Stimulated activated naive CD8-positive, alpha-beta T cell treated with anti-CD3 and anti-CD28 coated beads, Interleukin-15, amount 100 ng/mL, for 72 hours (primary cell): Measurements from ENCODE around the gene FAM3C.
A peak's percentile ranks its signal among the peaks of the same experiment; 100 is the strongest.

Experiments
- ATAC-seq: fragments of 150-1000 bp; cut with Tn5 transposase; 2 replicates; pipeline ENCODE4 v1.10.0; 2021; ENCODE audit warnings: mild to moderate bottlenecking, moderate library complexity
- DNase-seq, 2 donors: peaks; one replicate each; pipeline ENCODE4 v3.0.0; 2021 to 2022
- H3K27ac Mint-ChIP-seq, 2 donors: one replicate each; pipeline ENCODE4 v1.8.0; 2022; ENCODE audit warnings: mild to moderate bottlenecking in 2 of 2, mixed read lengths in 2 of 2, moderate library complexity in 2 of 2
- H3K27me3 Mint-ChIP-seq: one replicate; pipeline ENCODE4 v1.8.0; 2022; ENCODE audit warnings: mixed read lengths
- H3K4me1 Mint-ChIP-seq: one replicate; pipeline ENCODE4 v1.8.0; 2022; ENCODE audit warnings: mild to moderate bottlenecking, mixed read lengths
- H3K4me3 Mint-ChIP-seq, 2 donors: one replicate each; pipeline ENCODE4 v1.8.0; 2022; ENCODE audit warnings: mild to moderate bottlenecking in 2 of 2, mixed read lengths in 2 of 2, moderate library complexity in 1 of 2
- H3K9me3 Mint-ChIP-seq, 2 donors: one replicate each; pipeline ENCODE4 v1.8.0; 2022; ENCODE audit warnings: mixed read lengths in 2 of 2

Gene FAM3C

DNA sequence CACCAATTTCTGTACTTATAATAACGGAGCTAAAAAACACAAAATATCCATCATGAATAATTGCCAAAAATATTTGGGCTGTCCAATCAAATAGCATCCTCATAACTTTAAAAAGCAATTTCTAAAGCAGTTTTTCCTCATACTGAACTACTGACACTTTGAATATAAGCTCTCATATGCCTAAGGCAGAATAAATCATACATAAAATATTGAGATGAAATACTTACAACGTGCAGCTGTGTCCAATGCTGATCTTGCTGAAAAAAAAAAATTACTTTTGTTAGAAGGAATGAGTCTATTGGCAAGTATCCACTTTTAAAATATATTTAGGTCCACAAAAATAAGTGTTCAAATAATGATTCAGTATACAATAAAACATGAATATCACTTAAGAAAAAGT lies 24.2 kb downstream of the FAM3C start:
- Mint-ChIP-seq H3K9me3 (no peaks in the 10 kb centered on the region), H3K4me1 (peaks cover 27% of the 10 kb centered on the region), H3K4me3 (no peak overlapping the region), H3K27me3 (no peaks in the 10 kb centered on the region), H3K27ac (peak overlapping the region in 1 of 2 donors; percentile 57)
- ATAC-seq, result no peak
- no peak for DNase-seq

DNA sequence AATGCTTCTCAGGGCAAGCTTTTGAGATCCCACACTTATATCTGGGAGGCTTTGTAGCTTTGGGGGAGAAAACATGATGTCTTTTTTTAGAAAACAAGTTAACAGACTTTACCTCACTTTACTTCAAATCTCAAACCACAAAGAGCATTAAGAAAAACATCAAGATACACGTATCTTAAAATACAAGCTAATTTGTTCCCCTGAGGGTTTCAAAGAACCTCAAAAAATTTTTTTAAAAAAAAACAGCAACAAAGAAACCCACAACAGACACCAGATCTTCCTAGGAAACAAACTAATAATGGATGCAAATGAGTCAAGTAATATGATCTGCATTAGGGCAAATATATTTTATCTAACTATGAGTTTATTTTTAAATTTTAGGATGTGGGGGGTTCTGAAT lies 24.7 kb downstream of the FAM3C start:
- DNase-seq (no peak), ATAC-seq (no peak)
- no peaks in the 10 kb centered on the region for H3K9me3 Mint-ChIP-seq
- H3K27me3 Mint-ChIP-seq, result no peaks in the 10 kb centered on the region
- H3K4me3 Mint-ChIP-seq, result no peak overlapping the region
- H3K4me1 Mint-ChIP-seq, result peaks cover 25% of the 10 kb centered on the region
- H3K27ac Mint-ChIP-seq, result peak overlapping the region; percentile 36 to 57

GRCh38 chr7:121369462-121369861 lies 26.6 kb downstream of the FAM3C start:
- H3K27ac Mint-ChIP-seq, result peak overlapping the region in 1 of 2 donors; percentile 53

GRCh38 chr7:121366852-121367431 lies 29.2 kb downstream of the FAM3C start:
- Mint-ChIP-seq H3K9me3 (no peaks in the 10 kb centered on the region), H3K27ac (no peak overlapping the region), H3K4me1 (peaks cover 9% of the 10 kb centered on the region), H3K27me3 (no peaks in the 10 kb centered on the region), H3K4me3 (no peak overlapping the region)
- DNase-seq (no peak), ATAC-seq (no peak)

More at GRCh38 chr7:121369462-121369861, 26.6 kb downstream of the FAM3C start:
- H3K9me3 Mint-ChIP-seq, result no peaks in the 10 kb centered on the region
- H3K4me3 Mint-ChIP-seq, result no peak overlapping the region
- DNase-seq (no peak), ATAC-seq (no peak)
- no peaks in the 10 kb centered on the region for H3K27me3 Mint-ChIP-seq
- H3K4me1 Mint-ChIP-seq, result peaks cover 25% of the 10 kb centered on the region

DNA sequence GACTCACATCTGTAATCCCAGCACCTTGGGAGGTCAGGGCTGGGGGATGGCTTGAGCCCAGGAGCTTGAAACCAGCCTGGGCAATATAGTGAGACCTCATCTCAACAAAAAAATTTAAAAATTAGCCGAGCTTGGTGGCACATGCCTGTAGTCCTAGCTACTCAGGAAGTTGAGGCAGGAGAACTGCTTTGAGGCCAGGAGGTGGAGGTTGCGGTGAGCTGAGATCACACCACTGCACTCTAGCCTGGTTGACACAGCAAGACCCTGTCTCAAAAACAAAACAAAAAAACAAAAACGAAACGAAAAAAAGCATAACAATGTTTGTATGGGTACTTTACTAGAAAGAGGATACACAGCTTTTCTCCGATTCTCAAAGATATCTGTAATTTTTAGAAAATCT lies 35.5 kb downstream of the FAM3C start:
- no peaks in the 10 kb centered on the region for H3K9me3 Mint-ChIP-seq
- H3K4me3 Mint-ChIP-seq, result no peak overlapping the region
- no peak for ATAC-seq
- H3K27me3 Mint-ChIP-seq, result no peaks in the 10 kb centered on the region
- no peak overlapping the region for H3K27ac Mint-ChIP-seq
- no peaks in the 10 kb centered on the region for H3K4me1 Mint-ChIP-seq
- DNase-seq, result no peak

GRCh38 chr7:121355574-121355973 lies 40.5 kb downstream of the FAM3C start:
- no peak for ATAC-seq
- no peaks in the 10 kb centered on the region for H3K4me1 Mint-ChIP-seq
- no peak overlapping the region for H3K27ac Mint-ChIP-seq

DNA sequence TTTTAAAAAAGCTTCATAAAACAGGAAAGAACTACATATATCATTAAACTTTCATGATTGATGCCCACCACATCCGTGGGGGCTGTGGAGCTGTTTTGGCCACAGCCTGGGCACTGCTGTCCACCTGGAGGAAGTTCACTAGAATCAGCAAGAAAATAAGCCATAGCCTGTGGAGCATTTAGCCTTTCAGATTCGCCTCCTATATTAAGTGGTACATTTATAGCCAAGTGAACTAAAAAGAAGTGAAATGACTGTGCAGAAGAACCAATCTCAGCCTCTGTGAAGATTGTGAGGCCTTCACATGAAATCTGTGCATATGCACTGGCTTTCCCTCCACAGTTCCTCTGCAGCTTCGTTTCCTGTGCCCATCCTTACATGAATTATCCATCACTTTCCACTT lies 43.8 kb downstream of the FAM3C start:
- H3K4me1 Mint-ChIP-seq, result no peaks in the 10 kb centered on the region
- no peak overlapping the region for H3K27ac Mint-ChIP-seq
- no peaks in the 10 kb centered on the region for H3K9me3 Mint-ChIP-seq
- no peaks in the 10 kb centered on the region for H3K27me3 Mint-ChIP-seq
- ATAC-seq (no peak), DNase-seq (no peak)
- H3K4me3 Mint-ChIP-seq, result no peak overlapping the region

More at GRCh38 chr7:121355574-121355973, 40.5 kb downstream of the FAM3C start:
- no peak for DNase-seq
- H3K27me3 Mint-ChIP-seq, result no peaks in the 10 kb centered on the region
- no peaks in the 10 kb centered on the region for H3K9me3 Mint-ChIP-seq
- no peak overlapping the region for H3K4me3 Mint-ChIP-seq

DNA sequence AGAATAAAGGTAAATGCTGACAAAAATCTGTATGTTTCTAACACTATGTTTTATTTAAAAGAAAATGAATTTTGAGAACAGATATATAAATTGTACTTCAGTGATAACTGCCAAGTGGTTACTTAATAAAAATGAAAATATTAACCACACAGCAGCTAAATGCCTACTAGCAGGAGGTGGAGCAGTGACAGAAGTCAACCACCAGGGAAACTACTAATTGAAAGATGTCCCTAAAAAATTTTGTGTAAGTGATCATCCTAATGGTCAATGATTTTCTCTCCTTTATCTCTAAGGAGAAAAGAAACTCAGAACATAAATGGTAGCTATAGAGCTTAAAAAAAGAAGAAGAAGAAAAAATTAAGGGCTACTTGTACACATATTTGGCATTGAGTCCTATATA lies 44.4 kb downstream of the FAM3C start:
- Mint-ChIP-seq H3K27me3 (no peaks in the 10 kb centered on the region), H3K4me3 (no peak overlapping the region), H3K27ac (no peak overlapping the region), H3K9me3 (no peaks in the 10 kb centered on the region), H3K4me1 (no peaks in the 10 kb centered on the region)
- no peak for DNase-seq
- no peak for ATAC-seq

- Mint-ChIP-seq H3K27me3 (no peaks in the 10 kb centered on the region), H3K9me3 (no peaks in the 10 kb centered on the region), H3K4me1 (no peaks in the 10 kb centered on the region), H3K27ac (no peak overlapping the region), H3K4me3 (no peak overlapping the region)
- ATAC-seq, result no peak
- DNase-seq, result no peak
Measured at GRCh38 chr7:121344497-121344896, 51.6 kb downstream of the FAM3C start.

GRCh38 chr7:121344093-121344492 lies 52.0 kb downstream of the FAM3C start:
- Mint-ChIP-seq H3K27ac (no peak overlapping the region), H3K4me3 (no peak overlapping the region), H3K4me1 (no peaks in the 10 kb centered on the region), H3K27me3 (no peaks in the 10 kb centered on the region), H3K9me3 (no peaks in the 10 kb centered on the region)
- DNase-seq, result no peak
- no peak for ATAC-seq

- no peak overlapping the region for H3K4me3 Mint-ChIP-seq
- no peak overlapping the region for H3K27ac Mint-ChIP-seq
- no peaks in the 10 kb centered on the region for H3K9me3 Mint-ChIP-seq
- H3K4me1 Mint-ChIP-seq, result no peaks in the 10 kb centered on the region
- DNase-seq (no peak), ATAC-seq (no peak)
- no peaks in the 10 kb centered on the region for H3K27me3 Mint-ChIP-seq
Measured at GRCh38 chr7:121343302-121343701, 52.8 kb downstream of the FAM3C start.

DNA sequence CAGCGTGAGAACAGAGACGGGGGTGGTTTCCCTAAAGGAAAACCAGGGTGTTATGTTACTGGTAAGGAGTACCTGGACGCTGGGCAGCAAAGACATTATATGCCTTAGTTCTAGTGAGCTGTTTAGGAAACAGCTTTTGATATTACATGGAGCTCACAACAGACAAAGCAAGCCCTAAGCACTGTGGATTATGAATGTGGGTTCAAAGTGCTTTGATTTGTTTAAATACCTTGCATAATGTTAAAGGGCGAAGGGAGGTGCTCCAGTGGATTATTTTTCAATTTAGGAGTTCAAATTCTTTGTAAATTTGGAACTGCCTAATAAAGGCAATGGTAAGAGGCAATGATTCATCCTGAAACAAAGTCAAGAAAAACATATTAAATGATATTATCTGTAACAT lies 53.5 kb downstream of the FAM3C start:
- no peaks in the 10 kb centered on the region for H3K4me1 Mint-ChIP-seq
- no peaks in the 10 kb centered on the region for H3K9me3 Mint-ChIP-seq
- ATAC-seq (no peak), DNase-seq (no peak)
- H3K27me3 Mint-ChIP-seq, result no peaks in the 10 kb centered on the region
- H3K27ac Mint-ChIP-seq, result no peak overlapping the region
- H3K4me3 Mint-ChIP-seq, result no peak overlapping the region

GRCh38 chr7:121341933-121342332 lies 54.2 kb downstream of the FAM3C start:
- H3K4me3 Mint-ChIP-seq, result no peak overlapping the region
- H3K9me3 Mint-ChIP-seq, result no peaks in the 10 kb centered on the region
- no peak overlapping the region for H3K27ac Mint-ChIP-seq
- H3K27me3 Mint-ChIP-seq, result no peaks in the 10 kb centered on the region
- no peaks in the 10 kb centered on the region for H3K4me1 Mint-ChIP-seq
- DNase-seq (no peak), ATAC-seq (no peak)

DNA sequence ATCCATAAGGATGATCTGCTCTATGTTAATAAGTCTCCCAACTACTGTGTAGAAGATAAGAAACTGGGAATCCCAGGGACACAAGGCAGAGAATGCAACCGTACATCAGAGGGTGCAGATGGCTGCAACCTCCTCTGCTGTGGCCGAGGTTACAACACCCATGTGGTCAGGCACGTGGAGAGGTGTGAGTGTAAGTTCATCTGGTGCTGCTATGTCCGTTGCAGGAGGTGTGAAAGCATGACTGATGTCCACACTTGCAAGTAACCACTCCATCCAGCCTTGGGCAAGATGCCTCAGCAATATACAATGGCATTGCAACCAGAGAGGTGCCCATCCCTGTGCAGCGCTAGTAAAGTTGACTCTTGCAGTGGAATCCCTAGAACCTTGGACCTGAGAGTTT lies 57.0 kb downstream of the FAM3C start:
- H3K27me3 Mint-ChIP-seq, result peaks cover 9% of the 10 kb centered on the region
- no peaks in the 10 kb centered on the region for H3K9me3 Mint-ChIP-seq
- H3K4me3 Mint-ChIP-seq, result no peak overlapping the region
- H3K27ac Mint-ChIP-seq, result no peak overlapping the region
- H3K4me1 Mint-ChIP-seq, result no peaks in the 10 kb centered on the region
- ATAC-seq, result no peak
- DNase-seq, result no peak

- H3K27ac Mint-ChIP-seq, result peak overlapping the region in 1 of 2 donors; percentile 5
- H3K4me1 Mint-ChIP-seq, result no peaks in the 10 kb centered on the region
- DNase-seq, result no peak
- no peak for ATAC-seq
- no peak overlapping the region for H3K4me3 Mint-ChIP-seq
- peaks cover 9% of the 10 kb centered on the region for H3K27me3 Mint-ChIP-seq
- no peaks in the 10 kb centered on the region for H3K9me3 Mint-ChIP-seq
Measured at GRCh38 chr7:121337398-121337797, 58.7 kb downstream of the FAM3C start.

GRCh38 chr7:121336579-121336978 lies 59.5 kb downstream of the FAM3C start:
- no peaks in the 10 kb centered on the region for H3K4me1 Mint-ChIP-seq

GRCh38 chr7:121334875-121335648 lies 61.0 kb downstream of the FAM3C start:
- Mint-ChIP-seq H3K4me1 (peaks cover 6% of the 10 kb centered on the region), H3K27ac (no peak overlapping the region), H3K9me3 (no peaks in the 10 kb centered on the region), H3K27me3 (peaks cover 26% of the 10 kb centered on the region), H3K4me3 (no peak overlapping the region)
- ATAC-seq (no peak), DNase-seq (no peak)

More at GRCh38 chr7:121336579-121336978, 59.5 kb downstream of the FAM3C start:
- H3K9me3 Mint-ChIP-seq, result no peaks in the 10 kb centered on the region
- H3K27me3 Mint-ChIP-seq, result peaks cover 14% of the 10 kb centered on the region
- no peak for ATAC-seq
- H3K4me3 Mint-ChIP-seq, result no peak overlapping the region
- H3K27ac Mint-ChIP-seq, result no peak overlapping the region
- DNase-seq, result no peak
